GM12892 (cell line): Measurements from ENCODE around the gene REXO2. TPM values are rescaled to one million over a fixed set of nuclear protein-coding genes. Genes with fewer than 3 reads are reported as not detected.

Source experiments
- DNase-seq: peaks from one replicate; pipeline ENCODE4 v3.0.0; 2011; ENCODE audit not compliant: insufficient read length
- FAIRE-seq: peaks from 2 replicates; lab custom pipeline; 2011; peaks lifted over from hg19 to GRCh38; lab: Jason Lieb, UNC
- POLR2A ChIP-seq: IDR thresholded peaks from 2 replicates; pipeline ENCODE4 v1.6.1; 2011; ENCODE audit warnings: low read depth, low read length, control low read depth
- POLR2AphosphoS5 ChIP-seq: IDR thresholded peaks from 2 replicates; pipeline ENCODE4 v1.6.1; 2011; ENCODE audit warnings: low read depth, low read length, control low read depth
- TAF1 ChIP-seq: IDR thresholded peaks from 2 replicates; pipeline ENCODE4 v1.6.1; 2011; ENCODE audit warnings: low read depth, mild to moderate bottlenecking, control low read depth, low read length, borderline replicate concordance
- polyA plus RNA-seq: library from polyadenylated mRNA; unstranded; fragments of >200 nt; gene quantifications from one replicate; pipeline ENCODE4 v1.2.1, GENCODE V29; 2012; ENCODE audit warnings: missing spikeins, inconsistent platforms; ENCODE audit not compliant: missing spikeins

REXO2 gene
- 14.0 TPM for polyA plus RNA-seq

DNA sequence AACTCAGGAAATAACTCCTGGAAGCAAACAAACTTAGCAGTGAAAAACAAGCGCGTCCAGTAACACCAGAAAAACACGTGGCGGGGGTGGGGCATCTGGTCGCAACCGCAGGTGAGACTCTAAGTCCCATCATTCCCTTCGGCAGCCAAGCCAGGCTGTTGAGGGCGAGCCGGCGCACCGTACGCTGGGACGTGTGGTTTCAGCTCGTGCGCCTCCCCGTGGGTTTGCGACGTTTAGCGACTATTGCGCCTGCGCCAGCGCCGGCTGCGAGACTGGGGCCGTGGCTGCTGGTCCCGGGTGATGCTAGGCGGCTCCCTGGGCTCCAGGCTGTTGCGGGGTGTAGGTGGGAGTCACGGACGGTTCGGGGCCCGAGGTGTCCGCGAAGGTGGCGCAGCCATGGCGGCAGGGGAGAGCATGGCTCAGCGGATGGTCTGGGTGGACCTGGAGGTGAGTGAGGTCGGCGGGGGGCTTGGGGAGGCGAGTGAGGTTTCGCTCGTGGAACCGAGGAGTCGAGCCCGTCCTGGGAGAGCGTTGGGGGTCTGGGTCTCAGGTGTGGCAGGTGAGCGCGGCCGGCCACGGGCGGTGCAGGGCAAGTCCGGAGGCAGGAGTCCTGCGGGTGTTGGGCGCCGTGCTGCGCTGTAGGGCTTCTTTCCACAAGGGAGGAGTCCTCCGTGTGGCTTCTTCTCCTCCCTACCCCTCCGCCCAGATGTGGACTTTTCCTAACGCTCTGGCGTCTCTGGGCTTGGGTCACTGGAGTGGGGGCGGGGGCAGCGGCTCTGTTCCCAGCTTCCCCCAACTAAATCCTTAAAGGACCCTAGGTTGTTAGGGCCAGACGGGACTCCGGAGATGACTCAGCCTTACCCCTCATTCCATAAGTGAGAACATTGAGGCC, at the start of gene REXO2:
REXO2 (plus strand) TSS at position 239 of the 892 bp plus-strand sequence; CDS start at position 301, 62 bp downstream.
- peak; percentile 100 for FAIRE-seq
- DNase-seq, result peak; percentile 79
- TF ChIP-seq POLR2A (no peak), POLR2AphosphoS5 (no peak), TAF1 (no peak)

DNA sequence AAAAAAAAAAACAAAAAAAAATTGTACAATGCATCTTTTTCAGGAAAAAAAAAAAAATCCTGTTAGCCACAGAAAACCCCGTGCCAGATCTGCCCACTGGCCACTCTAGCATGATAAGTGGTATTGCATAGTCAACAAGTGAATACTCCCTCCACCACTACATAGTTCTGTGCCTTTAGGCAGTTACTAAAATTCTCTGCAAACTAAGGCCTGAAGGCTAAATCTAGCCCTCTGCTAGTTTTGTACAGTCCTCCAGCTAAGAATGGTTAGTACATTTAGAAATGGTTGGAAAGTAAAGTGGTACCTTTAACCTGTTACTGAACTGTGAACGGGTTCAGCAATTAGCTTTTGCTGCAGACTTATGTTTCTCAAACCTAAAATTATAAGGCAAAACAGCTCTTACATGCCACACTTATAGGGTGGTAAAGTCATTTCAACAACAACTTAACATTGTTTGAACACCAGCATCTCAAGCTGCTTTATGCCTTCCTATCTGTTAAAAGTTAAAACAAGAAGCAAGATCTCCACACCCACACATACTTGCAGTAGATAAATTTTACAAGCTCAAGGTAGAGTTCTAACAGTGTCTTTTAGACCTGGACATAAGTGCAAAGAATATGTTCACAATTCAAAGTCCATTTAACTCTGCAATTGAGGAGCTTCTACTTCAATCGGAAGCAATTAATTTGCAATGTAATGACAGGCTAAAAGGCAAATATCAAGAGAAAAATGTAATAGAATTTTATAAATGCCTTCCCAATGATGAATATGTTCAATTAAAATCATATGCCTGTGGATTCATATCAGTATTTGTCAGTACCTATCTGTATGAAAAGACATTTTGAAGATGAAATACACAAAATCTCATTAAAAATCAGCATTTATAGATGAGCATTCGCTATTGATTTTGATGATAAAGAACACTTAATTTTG, 46.3 kb upstream of the REXO2 start:
- FAIRE-seq (no peak), DNase-seq (no peak)
- TF ChIP-seq TAF1, result no peak
- no peak for TF ChIP-seq POLR2A
- TF ChIP-seq POLR2AphosphoS5, result no peak

DNA sequence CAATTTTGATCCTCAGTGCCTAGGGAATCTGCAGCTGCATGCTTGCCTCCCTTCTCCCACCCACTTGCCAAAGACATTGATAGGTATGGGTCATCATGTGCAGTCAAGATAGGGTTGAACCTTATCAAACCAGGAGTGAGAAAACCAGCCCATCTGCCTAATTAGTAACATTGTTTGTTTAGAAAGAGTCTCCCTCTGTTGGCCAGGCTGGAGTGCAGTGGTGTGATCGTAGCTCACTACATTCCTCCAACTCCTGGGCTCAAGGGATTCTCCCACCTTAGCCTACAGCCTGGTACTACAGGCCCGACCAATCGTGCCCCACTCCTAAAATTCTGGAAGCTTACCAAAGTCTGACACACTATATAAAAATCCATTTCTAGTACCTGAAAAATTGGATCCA, 43.5 kb upstream of the REXO2 start:
- DNase-seq (no peak), FAIRE-seq (no peak)
- TF ChIP-seq POLR2AphosphoS5 (no peak), POLR2A (no peak), TAF1 (no peak)

DNA sequence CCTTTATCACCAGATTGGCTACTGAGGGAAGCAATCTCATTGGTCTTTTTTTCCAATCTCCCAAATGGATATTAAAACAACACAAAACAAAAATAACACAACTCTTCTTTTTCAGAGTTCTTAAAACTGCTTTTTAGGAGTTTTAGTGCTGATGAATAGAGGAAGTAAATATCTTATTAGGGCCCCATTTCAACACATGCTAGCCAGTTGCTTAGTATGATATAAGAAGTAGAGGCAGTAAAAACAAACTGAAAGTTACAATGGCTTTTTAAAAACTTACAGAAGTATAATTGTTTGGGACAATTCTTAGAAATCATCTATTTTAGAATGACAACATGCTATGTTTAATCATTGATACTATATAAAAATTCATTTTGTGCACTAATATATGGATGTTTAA, 42.4 kb upstream of the REXO2 start:
- no peak for DNase-seq
- TF ChIP-seq TAF1 (no peak), POLR2AphosphoS5 (no peak), POLR2A (no peak)
- no peak for FAIRE-seq

DNA sequence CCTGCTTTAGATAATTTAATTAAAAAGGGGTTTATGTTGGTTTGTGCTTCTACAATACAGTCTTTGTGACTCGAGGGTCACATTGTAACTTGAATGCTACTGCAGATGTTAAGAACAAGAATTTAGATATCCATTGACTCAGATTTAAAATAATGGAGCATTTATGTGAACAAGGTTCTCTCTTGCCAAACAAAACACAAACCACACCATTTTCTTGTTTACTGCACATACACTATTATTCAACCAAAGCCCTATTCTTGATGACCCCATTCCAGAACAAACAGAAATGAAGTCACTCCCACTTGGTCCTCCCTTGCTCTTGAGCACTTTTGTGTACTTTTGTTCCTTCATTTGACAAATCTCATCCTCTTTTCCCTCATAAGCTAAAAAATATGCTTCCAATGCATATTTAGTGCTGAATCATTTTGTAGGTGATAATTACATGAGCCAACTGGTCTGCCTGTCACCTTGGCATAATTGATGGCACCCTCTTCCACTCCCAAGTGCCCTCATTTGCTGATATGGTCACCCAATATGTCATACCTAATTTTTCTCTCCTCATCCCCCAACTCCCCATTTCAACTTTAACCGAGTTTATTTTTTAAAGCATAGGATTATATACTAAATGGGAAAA, 41.8 kb upstream of the REXO2 start:
- FAIRE-seq, result no peak
- TF ChIP-seq POLR2AphosphoS5 (no peak), TAF1 (no peak), POLR2A (no peak)
- no peak for DNase-seq

DNA sequence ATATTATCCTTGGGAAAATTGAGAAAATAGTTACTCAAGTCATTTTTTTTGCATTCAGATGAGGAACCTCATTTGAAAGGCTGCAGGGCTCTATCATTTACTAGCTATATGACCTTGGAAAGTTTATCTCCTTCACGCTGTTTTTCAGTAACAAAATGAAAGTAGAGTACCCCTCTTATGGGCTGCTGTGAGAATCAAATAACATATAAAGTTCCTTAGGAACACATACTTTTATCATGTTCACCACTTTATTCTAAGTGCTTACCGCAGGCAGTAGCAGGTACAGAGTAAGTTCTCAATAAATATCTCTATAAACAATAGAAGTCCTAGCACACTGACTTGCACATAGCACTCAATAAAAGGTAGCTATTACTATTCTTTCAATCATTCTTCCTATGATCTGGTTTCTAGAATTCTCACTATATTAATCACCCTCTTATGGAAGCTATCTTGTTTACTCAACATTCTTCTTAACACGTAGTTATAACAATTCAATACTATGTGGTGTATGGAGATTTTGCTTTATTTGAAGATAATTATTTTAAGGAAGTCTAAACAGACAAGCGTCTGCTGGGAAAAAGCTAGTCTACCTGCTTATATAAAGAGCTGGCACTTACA, 40.9 kb upstream of the REXO2 start:
- DNase-seq, result no peak
- TF ChIP-seq POLR2AphosphoS5 (no peak), TAF1 (no peak), POLR2A (no peak)
- FAIRE-seq, result no peak

DNA sequence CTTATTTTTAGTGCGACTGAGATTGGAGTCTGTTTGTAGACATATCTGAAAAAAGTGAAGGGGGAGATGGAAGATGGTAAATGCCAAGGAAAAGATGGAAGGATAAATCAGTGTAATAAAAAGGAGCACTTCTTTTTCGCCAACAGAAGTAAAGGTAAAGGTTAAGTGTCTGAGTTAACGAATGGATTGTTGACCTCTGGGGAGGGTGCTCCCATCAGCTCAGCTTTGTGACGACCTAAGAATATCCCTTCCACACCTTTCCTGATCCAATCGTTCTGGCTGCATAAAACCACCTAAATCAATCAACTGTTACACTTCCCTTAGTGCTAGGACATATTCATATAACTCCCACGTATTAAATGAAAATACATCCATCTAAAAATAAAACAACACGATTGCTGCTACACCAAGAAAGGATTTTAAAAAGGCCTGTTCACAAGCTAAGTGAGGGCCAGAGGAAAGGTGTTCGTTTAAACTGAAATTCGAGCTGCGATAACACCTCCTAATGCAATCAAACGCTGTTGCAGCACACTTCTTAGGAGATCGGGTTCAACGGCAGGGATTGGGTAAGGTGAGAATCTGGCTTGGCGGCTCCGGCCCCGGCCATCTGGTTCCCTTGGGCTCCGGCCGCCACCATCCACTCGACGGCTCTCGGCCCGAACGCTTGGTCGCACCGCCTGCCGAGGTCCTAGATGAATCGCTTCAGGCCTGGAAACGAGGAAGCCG, 39.6 kb upstream of the REXO2 start:
- FAIRE-seq, result no peak
- no peak for TF ChIP-seq TAF1
- no peak for TF ChIP-seq POLR2AphosphoS5
- no peak for TF ChIP-seq POLR2A

DNA sequence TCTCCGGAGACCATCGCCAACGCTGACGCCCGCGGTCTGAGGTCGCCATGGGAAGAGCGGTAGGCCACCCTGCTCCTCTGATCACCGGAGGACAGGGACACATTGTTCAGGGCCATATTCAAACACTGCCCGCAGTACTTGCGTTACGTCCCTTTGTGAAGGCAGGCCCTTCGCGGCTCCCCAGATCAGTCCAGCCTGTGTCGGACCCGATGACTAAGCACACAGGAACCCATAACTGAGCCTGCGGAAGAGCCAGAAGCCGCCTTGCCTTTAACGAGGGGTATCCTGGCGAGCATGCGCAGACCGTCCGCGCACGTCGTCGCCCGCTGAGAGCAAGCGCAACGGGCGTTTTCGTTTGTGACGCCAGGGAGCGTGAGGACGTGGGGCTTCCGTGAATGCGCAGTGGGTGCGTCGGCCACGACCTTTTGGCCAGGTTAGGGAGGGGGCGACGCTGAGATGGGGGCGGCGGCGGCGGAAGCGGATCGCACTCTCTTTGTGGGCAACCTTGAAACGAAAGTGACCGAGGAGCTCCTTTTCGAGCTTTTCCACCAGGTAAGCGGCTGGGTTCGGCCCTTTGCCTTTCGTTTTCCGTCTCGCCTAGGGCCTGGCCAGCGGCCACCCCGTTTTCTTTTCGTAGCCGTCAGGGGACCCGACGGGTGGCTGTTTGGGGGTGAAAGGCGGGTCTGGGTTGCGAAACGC, 38.9 kb upstream of the REXO2 start, which contains the start of the genes C11orf71 and RBM7:
C11orf71 (minus strand) TSS at position 296 of the 699 bp plus-strand sequence; CDS start at position 116, 180 bp downstream.
RBM7 (plus strand) TSS at position 451 of the 699 bp plus-strand sequence; CDS start at position 457, 6 bp downstream.
- peak; percentile 100 for FAIRE-seq
- TF ChIP-seq POLR2A (peak; percentile 98), POLR2AphosphoS5 (peak; percentile 97), TAF1 (peak; percentile 88)

More for the DNA sequence above, 39.6 kb upstream of the REXO2 start:
- DNase-seq, result no peak

DNA sequence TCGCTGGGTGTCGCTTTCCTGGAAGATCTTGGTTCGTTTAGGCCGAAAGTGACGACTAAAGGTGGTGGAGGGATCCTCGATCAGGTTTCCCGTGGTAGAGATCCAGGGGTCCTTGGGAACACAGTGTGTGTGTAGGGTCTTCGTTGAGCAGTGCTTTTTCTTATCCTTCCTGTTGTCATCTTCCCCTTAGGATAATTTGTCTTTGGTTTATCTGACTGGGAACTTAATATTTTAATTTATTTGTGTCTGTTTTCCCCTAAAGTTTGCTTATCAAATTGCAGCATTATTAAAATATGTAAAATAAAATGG, 38.4 kb upstream of the REXO2 start:
- DNase-seq (no peak), FAIRE-seq (no peak)
- no peak for TF ChIP-seq POLR2A
- TF ChIP-seq TAF1, result no peak
- no peak for TF ChIP-seq POLR2AphosphoS5

More for the DNA sequence above, 38.9 kb upstream of the REXO2 start, which contains the start of the genes C11orf71 and RBM7:
- peak; percentile 76 for DNase-seq
